ENCODE results near the gene TRAF3IP3.
A peak's percentile ranks its signal among the peaks of the same experiment; 100 is the strongest.

TRAF3IP3 gene

DNA sequence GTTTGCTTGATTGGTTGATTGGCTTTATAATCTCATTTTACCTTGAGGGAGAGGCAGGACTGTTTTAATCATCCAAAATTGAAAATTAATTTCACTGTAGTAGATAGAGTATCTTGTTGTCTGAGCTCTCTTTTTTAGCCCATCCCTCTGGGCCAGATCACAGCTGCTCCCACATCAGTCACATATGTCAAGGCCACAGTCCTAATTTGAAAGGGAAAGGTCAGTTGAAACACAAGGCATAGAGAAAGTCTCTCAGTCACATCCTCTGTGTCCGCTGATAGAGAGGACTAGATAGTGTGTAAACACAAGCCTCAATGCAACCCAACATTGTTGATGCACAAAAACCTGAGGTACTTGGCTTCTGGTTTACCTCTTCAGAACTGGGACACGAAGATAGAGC lies 21.7 kb downstream of the TRAF3IP3 start:
- no peak for DNase-seq (ENCODE audit: low read depth)
- TF ChIP-seq, protein P1, sequence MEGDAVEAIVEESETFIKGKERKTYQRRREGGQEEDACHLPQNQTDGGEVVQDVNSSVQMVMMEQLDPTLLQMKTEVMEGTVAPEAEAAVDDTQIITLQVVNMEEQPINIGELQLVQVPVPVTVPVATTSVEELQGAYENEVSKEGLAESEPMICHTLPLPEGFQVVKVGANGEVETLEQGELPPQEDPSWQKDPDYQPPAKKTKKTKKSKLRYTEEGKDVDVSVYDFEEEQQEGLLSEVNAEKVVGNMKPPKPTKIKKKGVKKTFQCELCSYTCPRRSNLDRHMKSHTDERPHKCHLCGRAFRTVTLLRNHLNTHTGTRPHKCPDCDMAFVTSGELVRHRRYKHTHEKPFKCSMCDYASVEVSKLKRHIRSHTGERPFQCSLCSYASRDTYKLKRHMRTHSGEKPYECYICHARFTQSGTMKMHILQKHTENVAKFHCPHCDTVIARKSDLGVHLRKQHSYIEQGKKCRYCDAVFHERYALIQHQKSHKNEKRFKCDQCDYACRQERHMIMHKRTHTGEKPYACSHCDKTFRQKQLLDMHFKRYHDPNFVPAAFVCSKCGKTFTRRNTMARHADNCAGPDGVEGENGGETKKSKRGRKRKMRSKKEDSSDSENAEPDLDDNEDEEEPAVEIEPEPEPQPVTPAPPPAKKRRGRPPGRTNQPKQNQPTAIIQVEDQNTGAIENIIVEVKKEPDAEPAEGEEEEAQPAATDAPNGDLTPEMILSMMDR (conservative IDR thresholded peaks at IDR 0.05; ENCODE audit: low read depth, low read length) = no peak

DNA sequence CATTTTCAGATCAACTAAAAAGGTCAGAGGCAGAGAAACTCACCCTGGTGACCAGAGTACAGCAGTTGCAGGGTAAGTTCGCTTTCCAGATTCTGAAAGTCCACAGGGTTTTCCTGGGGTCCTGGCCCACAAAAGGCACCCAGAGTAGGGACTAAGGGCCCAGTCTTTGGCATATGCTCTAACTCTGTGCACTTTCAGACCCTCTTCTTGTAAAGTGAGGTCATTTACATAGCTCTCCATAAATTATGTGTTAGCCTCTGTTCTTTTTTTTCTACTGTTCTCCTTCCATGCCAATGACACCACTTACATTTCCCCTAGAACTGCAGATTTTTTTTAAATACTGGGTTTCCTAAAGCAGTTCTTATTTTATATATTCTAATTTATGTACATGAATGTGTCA lies 22.2 kb downstream of the TRAF3IP3 start:
- DNase-seq (ENCODE audit: low read depth) = no peak
- H3K4me3 ChIP-seq (ENCODE audit: low read length) = no peak overlapping the region
- TF ChIP-seq, protein P1 (conservative IDR thresholded peaks at IDR 0.05; ENCODE audit: low read depth, low read length) = no peak

More for the DNA sequence above, 21.7 kb downstream of the TRAF3IP3 start:
- H3K4me3 ChIP-seq (ENCODE audit: low read length) = no peak overlapping the region

DNA sequence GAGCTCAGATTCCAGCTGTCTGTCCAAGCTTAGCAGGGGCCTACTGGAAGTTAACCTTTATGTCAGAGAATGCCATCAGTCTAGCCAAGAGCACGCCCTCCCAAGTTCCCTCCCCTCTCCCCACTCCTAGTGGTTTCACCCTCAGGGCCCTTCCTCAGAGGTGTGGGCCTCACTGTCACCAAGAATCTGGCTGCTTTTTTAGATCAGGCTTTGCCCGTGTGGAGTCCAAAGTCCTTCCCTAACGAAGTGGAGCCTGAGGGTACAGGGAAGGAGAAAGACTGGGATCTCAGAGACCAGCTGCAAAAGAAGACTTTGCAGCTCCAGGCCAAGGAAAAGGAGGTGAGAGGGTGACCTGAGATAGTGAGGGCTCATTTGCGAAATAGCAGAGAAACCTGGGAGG lies 24.4 kb downstream of the TRAF3IP3 start:
- no peak for DNase-seq (ENCODE audit: low read depth)
- H3K4me3 ChIP-seq (ENCODE audit: low read length) = no peak overlapping the region
- TF ChIP-seq, protein P1 (conservative IDR thresholded peaks at IDR 0.05; ENCODE audit: low read depth, low read length) = no peak

DNA sequence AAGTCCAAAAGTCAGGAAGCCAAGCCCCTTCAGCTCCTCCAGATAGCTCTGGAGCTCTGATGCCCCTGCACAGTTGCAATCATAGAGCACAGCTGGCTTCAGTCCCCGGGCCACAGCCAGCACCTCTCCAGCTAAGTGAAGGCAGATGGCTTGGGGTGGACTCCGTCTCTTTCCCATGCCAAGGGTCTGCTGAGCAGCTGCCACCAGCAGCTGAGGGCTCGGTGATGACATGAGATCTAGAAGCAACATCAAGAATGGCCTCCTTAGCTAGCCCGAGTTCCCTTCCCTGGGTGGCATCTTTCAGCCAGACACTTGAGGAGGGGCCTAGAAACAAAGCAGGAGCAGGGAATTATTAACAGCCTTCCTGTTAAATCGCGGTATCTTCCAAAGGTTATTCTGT lies 27.5 kb downstream of the TRAF3IP3 start:
- TF ChIP-seq, protein P1 (conservative IDR thresholded peaks at IDR 0.05; ENCODE audit: low read depth, low read length) = no peak
- H3K4me3 ChIP-seq (ENCODE audit: low read length) = peak overlapping the region; percentile 89
- DNase-seq (ENCODE audit: low read depth) = no peak

DNA sequence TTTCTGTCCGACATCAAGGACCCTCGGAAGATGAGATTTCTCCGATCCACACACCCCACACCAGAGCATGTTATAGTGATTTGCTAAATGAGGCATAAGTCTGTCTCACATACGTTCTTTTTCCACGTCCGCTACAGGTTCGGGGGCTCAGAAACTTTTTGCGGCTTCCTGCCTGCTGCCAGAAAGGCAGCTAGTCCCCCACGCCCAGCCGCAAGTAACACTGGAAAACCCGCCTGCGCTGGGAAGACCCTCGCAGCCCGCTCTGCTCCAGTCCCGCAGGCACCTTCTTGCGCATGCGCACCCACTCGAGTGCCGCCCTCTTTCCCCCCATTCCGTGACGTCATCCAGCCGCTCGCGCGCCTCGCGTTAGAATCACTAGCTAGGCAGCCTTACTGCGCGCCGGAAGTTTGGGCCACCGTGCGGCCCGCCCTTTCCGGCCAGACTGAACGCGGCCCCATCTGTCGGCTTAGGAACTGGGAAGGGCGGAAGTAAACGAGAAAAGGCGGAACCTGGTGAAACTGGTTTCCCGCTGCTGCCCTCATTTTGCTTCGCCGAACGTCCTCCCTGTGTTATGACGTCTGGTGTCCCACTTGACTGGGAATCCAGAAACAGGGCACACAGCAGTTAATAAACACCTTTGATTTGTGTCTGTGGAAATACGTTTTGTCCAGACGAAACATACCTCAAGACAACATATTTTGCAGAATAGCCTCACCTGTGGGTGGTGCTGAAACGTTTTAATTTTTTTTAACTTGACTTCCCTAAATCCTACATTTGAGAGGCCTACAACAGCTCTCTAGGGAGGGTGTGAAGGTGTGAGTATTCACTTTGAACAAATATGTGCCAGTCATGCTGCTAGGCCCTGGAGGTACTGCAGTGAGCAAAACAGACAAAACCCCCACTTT lies 28.7 kb downstream of the TRAF3IP3 start, which contains the start of gene C1orf74:
TSS of gene C1orf74 (minus strand) at position 295 of the 905 bp plus-strand sequence. CDS start 925 bp downstream, outside the sequence.
- H3K4me3 ChIP-seq (ENCODE audit: low read length) = peak within 1 kb of the TSS; percentile 89
- TF ChIP-seq, protein P1 (conservative IDR thresholded peaks at IDR 0.05; ENCODE audit: low read depth, low read length) = no peak
- DNase-seq (ENCODE audit: low read depth) = peak; percentile 85

DNA sequence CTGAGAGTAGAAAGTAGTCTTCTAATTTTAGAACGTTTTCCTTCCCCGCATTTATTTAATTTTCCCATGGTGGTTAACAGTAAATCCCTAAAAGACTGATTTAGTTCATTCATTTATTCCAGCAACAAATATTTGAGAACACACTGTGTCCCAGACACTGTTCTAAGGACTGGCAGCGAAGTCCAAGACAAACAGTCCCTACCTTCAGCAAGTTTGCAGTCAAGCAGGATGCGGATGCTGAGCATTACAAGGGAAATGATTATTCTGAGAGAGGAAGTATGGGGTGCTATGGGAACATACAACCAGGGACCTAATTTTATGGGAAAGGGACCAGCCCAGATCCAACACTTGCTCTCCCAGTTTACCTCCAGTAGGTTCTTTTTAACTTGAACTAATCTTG lies 29.7 kb downstream of the TRAF3IP3 start:
- H3K4me3 ChIP-seq (ENCODE audit: low read length) = no peak overlapping the region
- TF ChIP-seq, protein P1 (conservative IDR thresholded peaks at IDR 0.05; ENCODE audit: low read depth, low read length) = no peak
- no peak for DNase-seq (ENCODE audit: low read depth)

DNA sequence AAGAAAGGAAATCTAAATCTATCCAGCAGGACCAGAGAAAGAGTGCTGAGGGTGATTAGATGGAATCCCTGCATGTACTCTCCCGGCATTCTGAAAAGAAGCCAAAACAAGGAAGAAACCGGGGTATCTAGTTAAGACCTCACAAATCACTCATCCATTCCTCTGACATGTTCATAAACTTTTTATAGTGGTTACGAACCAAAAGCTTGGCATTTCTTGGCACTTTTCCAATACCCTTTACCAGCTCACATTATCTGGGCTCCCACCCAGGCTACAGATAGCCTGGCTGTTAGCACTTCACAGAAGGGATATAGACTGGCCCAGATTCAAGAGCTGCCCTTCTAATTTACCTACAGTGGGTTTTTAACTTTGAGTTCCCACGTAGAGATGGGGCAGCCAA lies 30.3 kb downstream of the TRAF3IP3 start:
- TF ChIP-seq, protein P1 (conservative IDR thresholded peaks at IDR 0.05; ENCODE audit: low read depth, low read length) = no peak

More for the DNA sequence above, 30.3 kb downstream of the TRAF3IP3 start:
- no peak for DNase-seq (ENCODE audit: low read depth)
- no peak overlapping the region for H3K4me3 ChIP-seq (ENCODE audit: low read length)
